ENCODE results near the gene LRFN3.

DNA sequence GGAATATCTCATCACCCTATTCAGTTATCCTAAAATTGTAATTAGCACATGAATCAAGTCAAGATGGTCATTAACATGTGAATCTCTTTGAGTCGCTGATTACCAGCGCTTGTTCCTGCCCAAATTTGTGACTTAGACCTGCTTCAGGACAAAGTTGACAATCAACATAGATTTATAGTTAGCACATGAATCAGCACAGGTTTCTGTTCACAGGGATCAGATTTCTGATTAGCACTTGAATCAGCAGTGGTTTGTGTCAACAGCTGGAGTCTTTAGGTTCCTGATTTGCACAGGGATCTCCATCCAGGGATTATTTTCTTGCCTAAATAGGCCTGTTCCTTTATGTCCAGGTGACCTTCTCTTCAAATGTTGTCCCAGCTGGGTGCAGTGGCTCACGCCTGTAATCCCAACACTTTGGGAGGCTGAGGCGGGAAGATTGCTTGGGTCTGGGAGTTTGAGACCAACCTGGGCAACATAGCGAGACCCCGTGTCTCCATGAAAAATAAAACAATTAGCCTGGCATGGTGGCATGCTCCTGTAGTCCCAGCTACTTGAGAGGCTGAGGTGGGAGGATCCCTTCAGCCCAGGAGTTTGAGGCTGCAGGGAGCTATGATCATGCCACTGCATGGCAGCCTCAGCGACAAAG is 3.8 kb upstream of the LRFN3 start:
- TF ChIP-seq RAD21 (IDR thresholded peaks at IDR 0.05; ENCODE audit: insufficient read depth, low read depth, low read length) (no peak), POLR2A (IDR thresholded peaks at IDR 0.05; ENCODE audit: low read depth, low read length) (no peak), GABPA (IDR thresholded peaks at IDR 0.05; ENCODE audit: low read depth) (no peak), TCF7 (IDR thresholded peaks at IDR 0.05; ENCODE audit: borderline replicate concordance) (no peak), ETV6 (conservative IDR thresholded peaks at IDR 0.05 in 1 of 2, IDR thresholded peaks at IDR 0.05 in 1 of 2; ENCODE audit: borderline replicate concordance in 1 of 2, low read depth in 1 of 2) (no peak), SIX5 (IDR thresholded peaks at IDR 0.05; ENCODE audit: low read depth, low read length, severe bottlenecking) (no peak), KDM1A (IDR thresholded peaks at IDR 0.05; ENCODE audit: borderline replicate concordance) (no peak)
- TF ChIP-seq, protein P1, sequence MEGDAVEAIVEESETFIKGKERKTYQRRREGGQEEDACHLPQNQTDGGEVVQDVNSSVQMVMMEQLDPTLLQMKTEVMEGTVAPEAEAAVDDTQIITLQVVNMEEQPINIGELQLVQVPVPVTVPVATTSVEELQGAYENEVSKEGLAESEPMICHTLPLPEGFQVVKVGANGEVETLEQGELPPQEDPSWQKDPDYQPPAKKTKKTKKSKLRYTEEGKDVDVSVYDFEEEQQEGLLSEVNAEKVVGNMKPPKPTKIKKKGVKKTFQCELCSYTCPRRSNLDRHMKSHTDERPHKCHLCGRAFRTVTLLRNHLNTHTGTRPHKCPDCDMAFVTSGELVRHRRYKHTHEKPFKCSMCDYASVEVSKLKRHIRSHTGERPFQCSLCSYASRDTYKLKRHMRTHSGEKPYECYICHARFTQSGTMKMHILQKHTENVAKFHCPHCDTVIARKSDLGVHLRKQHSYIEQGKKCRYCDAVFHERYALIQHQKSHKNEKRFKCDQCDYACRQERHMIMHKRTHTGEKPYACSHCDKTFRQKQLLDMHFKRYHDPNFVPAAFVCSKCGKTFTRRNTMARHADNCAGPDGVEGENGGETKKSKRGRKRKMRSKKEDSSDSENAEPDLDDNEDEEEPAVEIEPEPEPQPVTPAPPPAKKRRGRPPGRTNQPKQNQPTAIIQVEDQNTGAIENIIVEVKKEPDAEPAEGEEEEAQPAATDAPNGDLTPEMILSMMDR (IDR thresholded peaks at IDR 0.05 in 2 of 3, conservative IDR thresholded peaks at IDR 0.05 in 1 of 3; ENCODE audit: control insufficient read depth in 2 of 3, extremely low read depth in 1 of 3, insufficient read depth in 1 of 3, low read depth in 3 of 3, low read length in 3 of 3) = no peak
- TF ChIP-seq, protein P2, sequence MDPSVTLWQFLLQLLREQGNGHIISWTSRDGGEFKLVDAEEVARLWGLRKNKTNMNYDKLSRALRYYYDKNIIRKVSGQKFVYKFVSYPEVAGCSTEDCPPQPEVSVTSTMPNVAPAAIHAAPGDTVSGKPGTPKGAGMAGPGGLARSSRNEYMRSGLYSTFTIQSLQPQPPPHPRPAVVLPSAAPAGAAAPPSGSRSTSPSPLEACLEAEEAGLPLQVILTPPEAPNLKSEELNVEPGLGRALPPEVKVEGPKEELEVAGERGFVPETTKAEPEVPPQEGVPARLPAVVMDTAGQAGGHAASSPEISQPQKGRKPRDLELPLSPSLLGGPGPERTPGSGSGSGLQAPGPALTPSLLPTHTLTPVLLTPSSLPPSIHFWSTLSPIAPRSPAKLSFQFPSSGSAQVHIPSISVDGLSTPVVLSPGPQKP (IDR thresholded peaks at IDR 0.05; ENCODE audit: low read depth, low read length) = no peak

All from GM12878 (cell line).